Adrenal gland (tissue), 5 donors: Measurements from ENCODE around the gene TMEM117.

Source experiments
- POLR2A ChIP-seq, 2 donors: fragments of 450-650 bp; IDR thresholded peaks; one replicate each; pipeline ENCODE4 v1.6.1; 2017; ENCODE audit warnings: antibody characterized with exemption in 2 of 2, mild to moderate bottlenecking in 2 of 2, moderate library complexity in 1 of 2
- TF ChIP-seq, protein P1 (sequence below), 6 experiments: fragments of 450-650 bp in 4 of 6; fragments of 200-600 bp in 2 of 6; sonication (generic) in 1 of 6; IDR thresholded peaks; 1 replicate in 5 of 6; 2 replicates in 1 of 6; pipeline versions ENCODE4 v1.5.1 to v1.8.0; 2016 to 2021; ENCODE audit warnings: antibody characterized with exemption in 6 of 6, mild to moderate bottlenecking in 2 of 6, moderate library complexity in 1 of 6
- donor health status: DM: no; HTN: no; CAD: no.

DNA sequence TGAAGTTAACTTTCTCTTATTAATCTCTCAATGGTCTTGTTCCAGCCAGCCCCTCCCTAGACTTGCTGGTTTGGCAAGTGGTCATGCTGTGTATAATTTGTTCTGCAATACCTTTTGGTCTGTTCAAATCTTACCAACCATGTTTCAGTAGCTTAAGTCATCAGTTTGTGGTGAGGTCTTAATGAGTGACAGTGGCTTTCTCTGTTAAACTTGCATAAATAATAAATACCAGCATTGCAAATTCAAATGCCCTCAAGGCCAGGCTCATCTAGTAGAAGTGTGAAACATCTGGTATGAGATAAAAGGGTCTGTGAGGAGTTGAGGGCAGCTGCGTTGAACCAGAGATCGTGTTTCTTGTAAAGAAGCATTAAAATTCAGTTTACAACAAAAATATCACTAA lies 319.5 kb downstream of the TMEM117 start:
- TF ChIP-seq, protein P1, sequence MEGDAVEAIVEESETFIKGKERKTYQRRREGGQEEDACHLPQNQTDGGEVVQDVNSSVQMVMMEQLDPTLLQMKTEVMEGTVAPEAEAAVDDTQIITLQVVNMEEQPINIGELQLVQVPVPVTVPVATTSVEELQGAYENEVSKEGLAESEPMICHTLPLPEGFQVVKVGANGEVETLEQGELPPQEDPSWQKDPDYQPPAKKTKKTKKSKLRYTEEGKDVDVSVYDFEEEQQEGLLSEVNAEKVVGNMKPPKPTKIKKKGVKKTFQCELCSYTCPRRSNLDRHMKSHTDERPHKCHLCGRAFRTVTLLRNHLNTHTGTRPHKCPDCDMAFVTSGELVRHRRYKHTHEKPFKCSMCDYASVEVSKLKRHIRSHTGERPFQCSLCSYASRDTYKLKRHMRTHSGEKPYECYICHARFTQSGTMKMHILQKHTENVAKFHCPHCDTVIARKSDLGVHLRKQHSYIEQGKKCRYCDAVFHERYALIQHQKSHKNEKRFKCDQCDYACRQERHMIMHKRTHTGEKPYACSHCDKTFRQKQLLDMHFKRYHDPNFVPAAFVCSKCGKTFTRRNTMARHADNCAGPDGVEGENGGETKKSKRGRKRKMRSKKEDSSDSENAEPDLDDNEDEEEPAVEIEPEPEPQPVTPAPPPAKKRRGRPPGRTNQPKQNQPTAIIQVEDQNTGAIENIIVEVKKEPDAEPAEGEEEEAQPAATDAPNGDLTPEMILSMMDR (IDR thresholded peaks at IDR 0.05) = no peak
- no peak for TF ChIP-seq POLR2A (IDR thresholded peaks at IDR 0.05)
